Fibroblast of lung (primary cell): Measurements from ENCODE around the gene AKAP7. TPM values are rescaled to one million over a fixed set of nuclear protein-coding genes. Genes with fewer than 3 reads are reported as not detected.

ENCODE experiments used
- DNase-seq, 2 donors: peaks; one replicate each; pipeline versions ENCODE4 v3.0.0 to v3.0.0-alpha.2; 2010; ENCODE audit warnings: low read depth in 2 of 2
- H2AFZ ChIP-seq: 2 replicates; pipeline ENCODE4 v1.5.1; 2012; ENCODE audit warnings: low read length, control low read depth, inconsistent platforms
- H3K27ac ChIP-seq: 2 replicates; pipeline ENCODE4 v1.5.1; 2011; ENCODE audit warnings: low read length, control low read depth; ENCODE audit not compliant: insufficient read depth
- H3K27me3 ChIP-seq: 2 replicates; pipeline ENCODE4 v1.5.1; 2011; ENCODE audit warnings: mild to moderate bottlenecking, low read length; ENCODE audit not compliant: control insufficient read depth, insufficient read depth
- H3K36me3 ChIP-seq: 2 replicates; pipeline ENCODE4 v1.5.1; 2011; ENCODE audit warnings: low read length; ENCODE audit not compliant: control insufficient read depth, insufficient read depth
- H3K4me1 ChIP-seq: 2 replicates; pipeline ENCODE4 v1.5.1; 2011; ENCODE audit warnings: low read length; ENCODE audit not compliant: control insufficient read depth, insufficient read depth; ENCODE audit errors: extremely low read depth
- H3K4me2 ChIP-seq: 2 replicates; pipeline ENCODE4 v1.5.1; 2011; ENCODE audit warnings: low read length, control low read depth; ENCODE audit not compliant: insufficient read depth; ENCODE audit errors: extremely low read depth
- H3K4me3 ChIP-seq, 4 experiments: fragments of 200-600 bp in 1 of 4; sonication (generic) in 1 of 4; replicated peaks in 1 of 4; 2 replicates each; pipeline ENCODE4 v1.5.1; 2011 to 2016; ENCODE audit warnings: low read length in 4 of 4, low read depth in 3 of 4, mild to moderate bottlenecking in 3 of 4, control low read depth in 2 of 4, inconsistent platforms in 1 of 4, mixed read lengths in 1 of 4; ENCODE audit not compliant: insufficient read depth in 1 of 4; ENCODE audit errors: control extremely low read depth in 1 of 4
- H3K79me2 ChIP-seq: 2 replicates; pipeline ENCODE4 v1.5.1; 2012; ENCODE audit warnings: mild to moderate bottlenecking, low read length, inconsistent platforms; ENCODE audit not compliant: control insufficient read depth, insufficient read depth
- H3K9ac ChIP-seq: 2 replicates; pipeline ENCODE4 v1.5.1; 2011; ENCODE audit warnings: mild to moderate bottlenecking, low read length, control low read depth; ENCODE audit not compliant: insufficient read depth
- H3K9me3 ChIP-seq: 2 replicates; pipeline ENCODE4 v1.5.1; 2012; ENCODE audit warnings: low read depth, low read length; ENCODE audit not compliant: control insufficient read depth, insufficient read depth
- H4K20me1 ChIP-seq: 2 replicates; pipeline ENCODE4 v1.5.1; 2011; ENCODE audit warnings: low read length; ENCODE audit not compliant: control insufficient read depth, insufficient read depth; ENCODE audit errors: extremely low read depth
- CTCF ChIP-seq, 2 donors: IDR thresholded peaks in 1 of 2; conservative IDR thresholded peaks in 1 of 2; 1 replicate in 1 of 2; 2 replicates in 1 of 2; pipeline ENCODE4 v1.5.1; 2011 to 2012; ENCODE audit warnings: low read length in 2 of 2, control low read depth in 1 of 2, inconsistent platforms in 1 of 2, low read depth in 1 of 2, mild to moderate bottlenecking in 1 of 2
- EZH2 ChIP-seq: IDR thresholded peaks from 2 replicates; pipeline ENCODE4 v1.5.1; 2012; ENCODE audit warnings: low read length, control low read depth, mild to moderate bottlenecking; ENCODE audit errors: missing control alignments
- polyA plus RNA-seq, 2 donors: library from polyadenylated mRNA; depleted of rRNA in 1 of 2; stranded (reverse) in 1 of 2; unstranded in 1 of 2; fragments of >200 nt; gene quantifications; 2 replicates each; pipeline ENCODE4 v1.2.1, GENCODE V29; 2011 to 2012; ENCODE audit warnings: missing spikeins in 1 of 2
- total RNA-seq: library from RNA; depleted of rRNA; stranded (reverse); fragments of >200 nt; gene quantifications from 2 replicates; pipeline ENCODE4 v1.2.1, GENCODE V29; 2014

Gene AKAP7
- total and polyA plus RNA-seq, 2 donors (not counting 1 experiment from before 2014, with no cell fraction given) = 3.1 to 5.8 TPM

DNA sequence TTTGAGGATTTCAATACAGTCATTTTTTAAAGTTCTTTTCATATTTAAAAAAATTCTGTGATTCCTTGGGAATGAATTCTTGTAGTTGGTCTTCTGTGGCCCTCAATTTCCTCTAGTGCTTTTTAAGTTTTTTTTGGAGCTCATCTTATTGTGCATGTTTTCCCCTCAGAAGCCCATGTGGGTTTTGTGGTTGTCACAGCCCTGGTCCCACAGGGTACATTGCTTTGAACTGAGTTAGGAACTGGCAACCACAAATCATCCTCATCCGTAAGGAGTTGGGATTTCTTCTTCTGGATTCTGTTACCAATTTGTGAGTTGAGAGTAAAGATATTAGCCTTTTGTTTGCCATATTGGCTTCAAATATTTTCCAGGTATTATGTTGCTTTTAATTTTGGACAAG, 89.9 kb downstream of the AKAP7 start:
- Histone ChIP-seq H3K79me2 (no peaks in the 10 kb centered on the region), H3K4me1 (no peaks in the 10 kb centered on the region), H3K27me3 (no peaks in the 10 kb centered on the region), H3K9me3 (no peaks in the 10 kb centered on the region), H3K4me3 (no peak overlapping the region), H3K9ac (no peak overlapping the region), H3K4me2 (no peak overlapping the region), H2AFZ (no peak overlapping the region), H3K36me3 (no peaks in the 10 kb centered on the region), H3K27ac (no peak overlapping the region), H4K20me1 (no peaks in the 10 kb centered on the region)
- DNase-seq = no peak
- TF ChIP-seq CTCF (conservative IDR thresholded peaks at IDR 0.05 in 1 of 2, IDR thresholded peaks at IDR 0.05 in 1 of 2; ENCODE audit: low read depth in 1 of 2, low read length in 2 of 2) (no peak), EZH2 (no peak)

- no peak overlapping the region for H3K4me2 ChIP-seq
- TF ChIP-seq CTCF (conservative IDR thresholded peaks at IDR 0.05 in 1 of 2, IDR thresholded peaks at IDR 0.05 in 1 of 2; ENCODE audit: low read depth in 1 of 2, low read length in 2 of 2) (no peak), EZH2 (no peak)
- H3K79me2 ChIP-seq = no peaks in the 10 kb centered on the region
- no peak overlapping the region for H3K9ac ChIP-seq
- no peak for DNase-seq
- H3K27ac ChIP-seq = no peak overlapping the region
- no peak overlapping the region for H3K4me3 ChIP-seq
- no peak overlapping the region for H2AFZ ChIP-seq
- no peaks in the 10 kb centered on the region for H3K4me1 ChIP-seq
- no peaks in the 10 kb centered on the region for H3K27me3 ChIP-seq
- no peaks in the 10 kb centered on the region for H4K20me1 ChIP-seq
- no peaks in the 10 kb centered on the region for H3K36me3 ChIP-seq
- H3K9me3 ChIP-seq = no peaks in the 10 kb centered on the region
Observed at GRCh38 chr6:131225959-131226358, 90.7 kb downstream of the AKAP7 start.

DNA sequence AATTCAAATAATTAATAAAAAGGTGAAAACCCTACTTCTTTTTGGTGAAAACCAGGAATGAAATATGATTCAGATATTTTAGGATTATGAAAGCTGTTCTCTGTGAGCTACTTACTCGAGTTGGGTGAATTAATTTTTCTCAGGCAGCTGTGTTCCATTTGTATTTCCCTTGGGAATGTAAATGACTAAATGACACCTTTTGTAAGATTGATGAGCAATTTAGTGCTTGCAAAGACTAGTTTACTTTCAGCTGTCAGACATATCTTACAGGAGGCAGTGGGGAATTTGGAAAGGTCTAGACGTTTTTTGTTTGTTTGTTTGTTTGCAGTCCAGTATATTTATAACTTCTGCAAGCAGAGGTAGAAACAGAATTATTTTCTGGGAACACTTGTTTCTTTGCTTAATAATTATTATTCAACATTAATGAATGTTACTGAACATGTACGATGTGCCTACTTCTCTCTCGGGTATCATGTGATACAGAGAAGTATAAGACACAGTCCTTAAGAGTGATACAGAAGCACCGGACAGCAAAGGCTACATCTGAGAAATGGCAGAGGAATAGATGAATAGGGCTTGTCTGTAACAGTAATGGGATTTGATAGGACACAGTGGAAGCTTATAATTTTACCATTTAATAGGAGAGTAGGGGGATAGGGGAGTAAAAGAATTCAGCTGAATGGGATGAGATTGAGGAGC, 91.3 kb downstream of the AKAP7 start:
- Histone ChIP-seq H3K79me2 (no peaks in the 10 kb centered on the region), H3K36me3 (no peaks in the 10 kb centered on the region), H3K27me3 (no peaks in the 10 kb centered on the region), H3K4me2 (no peak overlapping the region), H2AFZ (no peak overlapping the region), H4K20me1 (no peaks in the 10 kb centered on the region), H3K9me3 (no peaks in the 10 kb centered on the region), H3K27ac (no peak overlapping the region), H3K4me1 (no peaks in the 10 kb centered on the region), H3K4me3 (no peak overlapping the region), H3K9ac (no peak overlapping the region)
- TF ChIP-seq EZH2 (no peak), CTCF (conservative IDR thresholded peaks at IDR 0.05 in 1 of 2, IDR thresholded peaks at IDR 0.05 in 1 of 2; ENCODE audit: low read depth in 1 of 2, low read length in 2 of 2) (no peak)
- DNase-seq = no peak
